ENCODE data around the gene CAPSL.

CAPSL gene

GRCh38 chr5:35974570-35974969 lies 36.1 kb upstream of the CAPSL start:
- TF ChIP-seq CTCF (IDR thresholded peaks at IDR 0.05; ENCODE audit: low read length) (no peak), EZH2 (IDR thresholded peaks at IDR 0.05; ENCODE audit: borderline replicate concordance, low read length) (no peak)
- Histone ChIP-seq H3K36me3 (ENCODE audit: insufficient read depth, low read length) (no peaks in the 10 kb centered on the region), H3K4me2 (ENCODE audit: low read length) (no peak overlapping the region), H3K27me3 (ENCODE audit: insufficient read depth, low read length) (no peaks in the 10 kb centered on the region), H3K27ac (ENCODE audit: low read depth, low read length, poor library complexity, severe bottlenecking) (no peak overlapping the region), H4K20me1 (ENCODE audit: insufficient read depth, low read length) (no peaks in the 10 kb centered on the region), H3K9ac (ENCODE audit: low read length) (no peak overlapping the region), H3K9me3 (ENCODE audit: low read length) (no peaks in the 10 kb centered on the region), H3K4me1 (ENCODE audit: insufficient read depth, low read length, severe bottlenecking) (no peaks in the 10 kb centered on the region), H3F3A (ENCODE audit: insufficient read depth, low read length) (no peaks in the 10 kb centered on the region), H2AFZ (ENCODE audit: low read length) (no peak overlapping the region), H3K9me2 (ENCODE audit: low read depth, low read length) (no peaks in the 10 kb centered on the region), H3K79me2 (ENCODE audit: insufficient read depth, low read length) (no peaks in the 10 kb centered on the region), H3K4me3 (ENCODE audit: low read depth, low read length, poor library complexity, severe bottlenecking) (no peak overlapping the region)

GRCh38 chr5:35971878-35972210 lies 33.4 kb upstream of the CAPSL start:
- Histone ChIP-seq H3K9me2 (ENCODE audit: low read depth, low read length) (no peaks in the 10 kb centered on the region), H3K9me3 (ENCODE audit: low read length) (no peaks in the 10 kb centered on the region), H4K20me1 (ENCODE audit: insufficient read depth, low read length) (no peaks in the 10 kb centered on the region), H3K79me2 (ENCODE audit: insufficient read depth, low read length) (no peaks in the 10 kb centered on the region), H3K9ac (ENCODE audit: low read length) (no peak overlapping the region), H3K4me3 (ENCODE audit: low read depth, low read length, poor library complexity, severe bottlenecking) (no peak overlapping the region), H3K36me3 (ENCODE audit: insufficient read depth, low read length) (no peaks in the 10 kb centered on the region), H3K4me2 (ENCODE audit: low read length) (no peak overlapping the region), H2AFZ (ENCODE audit: low read length) (no peak overlapping the region), H3F3A (ENCODE audit: insufficient read depth, low read length) (no peaks in the 10 kb centered on the region), H3K27ac (ENCODE audit: low read depth, low read length, poor library complexity, severe bottlenecking) (no peak overlapping the region), H3K4me1 (ENCODE audit: insufficient read depth, low read length, severe bottlenecking) (no peaks in the 10 kb centered on the region), H3K27me3 (ENCODE audit: insufficient read depth, low read length) (no peaks in the 10 kb centered on the region)
- no peak for TF ChIP-seq EZH2 (IDR thresholded peaks at IDR 0.05; ENCODE audit: borderline replicate concordance, low read length)
- TF ChIP-seq CTCF (IDR thresholded peaks at IDR 0.05; ENCODE audit: low read length) = no peak

GRCh38 chr5:35971186-35971877 lies 32.9 kb upstream of the CAPSL start:
- Histone ChIP-seq H3K4me2 (ENCODE audit: low read length) (no peak overlapping the region), H3K9me3 (ENCODE audit: low read length) (no peaks in the 10 kb centered on the region), H3K9me2 (ENCODE audit: low read depth, low read length) (no peaks in the 10 kb centered on the region), H3K27me3 (ENCODE audit: insufficient read depth, low read length) (no peaks in the 10 kb centered on the region), H3K9ac (ENCODE audit: low read length) (no peak overlapping the region), H3K36me3 (ENCODE audit: insufficient read depth, low read length) (no peaks in the 10 kb centered on the region), H3K4me3 (ENCODE audit: low read depth, low read length, poor library complexity, severe bottlenecking) (no peak overlapping the region), H4K20me1 (ENCODE audit: insufficient read depth, low read length) (no peaks in the 10 kb centered on the region), H3K4me1 (ENCODE audit: insufficient read depth, low read length, severe bottlenecking) (no peaks in the 10 kb centered on the region), H2AFZ (ENCODE audit: low read length) (no peak overlapping the region), H3F3A (ENCODE audit: insufficient read depth, low read length) (no peaks in the 10 kb centered on the region), H3K79me2 (ENCODE audit: insufficient read depth, low read length) (no peaks in the 10 kb centered on the region), H3K27ac (ENCODE audit: low read depth, low read length, poor library complexity, severe bottlenecking) (no peak overlapping the region)
- no peak for TF ChIP-seq EZH2 (IDR thresholded peaks at IDR 0.05; ENCODE audit: borderline replicate concordance, low read length)

GRCh38 chr5:35963381-35963843 lies 25.0 kb upstream of the CAPSL start:
- Histone ChIP-seq H3F3A (ENCODE audit: insufficient read depth, low read length) (no peaks in the 10 kb centered on the region), H4K20me1 (ENCODE audit: insufficient read depth, low read length) (no peaks in the 10 kb centered on the region), H3K9me3 (ENCODE audit: low read length) (no peaks in the 10 kb centered on the region), H3K4me1 (ENCODE audit: insufficient read depth, low read length, severe bottlenecking) (no peaks in the 10 kb centered on the region), H3K9ac (ENCODE audit: low read length) (no peak overlapping the region), H3K27me3 (ENCODE audit: insufficient read depth, low read length) (no peaks in the 10 kb centered on the region), H3K4me3 (ENCODE audit: low read depth, low read length, poor library complexity, severe bottlenecking) (no peak overlapping the region), H2AFZ (ENCODE audit: low read length) (no peak overlapping the region), H3K27ac (ENCODE audit: low read depth, low read length, poor library complexity, severe bottlenecking) (no peak overlapping the region), H3K4me2 (ENCODE audit: low read length) (no peak overlapping the region), H3K79me2 (ENCODE audit: insufficient read depth, low read length) (no peaks in the 10 kb centered on the region), H3K36me3 (ENCODE audit: insufficient read depth, low read length) (no peaks in the 10 kb centered on the region), H3K9me2 (ENCODE audit: low read depth, low read length) (no peaks in the 10 kb centered on the region)
- TF ChIP-seq CTCF (IDR thresholded peaks at IDR 0.05; ENCODE audit: low read length) (peak; percentile 78), EZH2 (IDR thresholded peaks at IDR 0.05; ENCODE audit: borderline replicate concordance, low read length) (no peak)
